HG03457 (cell line): ENCODE measurements around the gene SEC63.
"Not testable (repeated sequence)": the region's sequence is repeated elsewhere in the genome, so short reads cannot be mapped to it uniquely, and the experiment has no call there.

Source experiments
- ATAC-seq: cut with Tn5 transposase; IDR thresholded peaks from one replicate; pipeline ENCODE4 v1.9.1; 2021; ENCODE audit warnings: moderate number of reproducible peaks; ENCODE audit not compliant: unreplicated experiment

SEC63 gene

DNA sequence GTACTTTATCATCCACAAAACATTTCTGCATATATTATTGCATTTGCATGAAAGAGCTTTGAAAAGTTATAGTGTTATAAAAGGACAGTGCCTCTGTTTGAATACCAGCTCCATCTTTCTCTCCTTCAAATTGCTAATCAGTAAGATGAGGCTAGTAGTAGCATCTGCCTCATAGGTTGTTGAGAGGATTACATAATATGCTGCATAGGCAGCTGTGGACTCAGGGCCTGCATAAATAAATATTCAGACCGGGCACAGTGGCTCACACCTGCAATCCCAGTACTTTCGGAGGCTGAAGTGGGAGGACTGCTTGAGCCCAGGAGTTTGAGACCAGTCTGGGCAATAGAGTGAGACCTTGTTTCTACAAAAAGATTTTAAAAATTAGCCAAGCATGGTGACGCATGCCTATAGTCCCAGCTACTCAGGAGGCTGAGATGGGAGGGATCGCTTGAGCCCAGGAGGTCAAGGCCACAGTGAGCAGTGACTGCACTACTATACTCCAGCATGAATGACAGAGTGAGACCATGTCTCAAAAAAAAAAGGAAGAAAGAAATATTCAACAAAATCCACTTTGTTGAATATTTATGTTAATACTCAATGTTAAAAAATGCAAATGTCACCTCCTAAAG, 18.3 kb upstream of the SEC63 start:
- no peak for ATAC-seq

DNA sequence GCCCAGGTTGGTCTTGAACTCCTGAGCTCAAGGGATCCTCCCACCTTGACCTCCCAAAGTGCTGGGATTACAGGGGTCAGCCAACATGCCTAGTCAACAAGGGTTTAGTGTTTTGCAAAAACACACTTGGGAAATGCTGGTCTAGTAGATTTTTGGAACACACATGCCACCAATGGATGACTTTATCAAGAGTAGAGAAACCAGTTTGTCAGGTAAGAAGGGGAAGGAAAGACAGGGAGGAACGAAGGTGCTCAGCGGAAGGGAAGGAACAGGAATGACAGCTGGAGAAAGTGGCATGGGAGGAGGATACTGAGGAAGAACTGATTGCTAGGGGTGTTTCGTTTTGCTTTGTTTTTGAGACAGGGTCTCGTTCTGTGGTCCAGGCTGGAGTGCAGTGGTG, 15.6 kb upstream of the SEC63 start:
- no peak for ATAC-seq

DNA sequence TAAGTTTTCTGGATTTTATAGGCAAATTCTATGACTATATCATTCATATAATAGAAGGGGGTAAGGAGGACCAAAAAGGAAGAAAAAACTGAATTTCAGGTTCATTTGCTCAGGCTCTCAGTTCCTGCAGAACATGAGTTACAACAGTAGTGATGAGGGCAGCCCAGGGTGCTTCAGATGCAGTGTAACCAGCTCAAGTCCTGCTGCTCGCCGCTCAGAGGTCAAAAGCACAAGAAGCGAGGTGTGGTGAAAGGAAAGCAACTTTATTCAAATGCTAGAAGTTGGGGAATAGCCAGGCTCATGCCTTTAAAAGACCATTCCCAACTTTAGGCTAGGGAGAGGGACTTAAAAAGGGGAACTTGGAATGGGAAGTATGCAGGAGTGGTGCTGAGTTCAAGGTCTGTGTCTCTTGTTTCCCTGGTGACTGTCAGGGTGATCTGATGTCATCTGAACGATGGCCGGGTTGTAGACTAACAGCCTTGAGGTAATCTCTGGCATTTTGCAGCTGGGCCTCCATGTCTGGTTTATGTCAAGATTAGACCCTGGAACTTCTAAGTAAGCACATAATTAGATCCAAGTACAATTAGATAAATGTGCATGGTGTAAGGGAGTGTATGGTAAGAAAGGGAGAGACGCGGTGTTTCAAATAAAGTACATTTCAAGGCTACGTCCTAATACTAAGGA, 14.5 kb upstream of the SEC63 start:
- ATAC-seq: no peak

DNA sequence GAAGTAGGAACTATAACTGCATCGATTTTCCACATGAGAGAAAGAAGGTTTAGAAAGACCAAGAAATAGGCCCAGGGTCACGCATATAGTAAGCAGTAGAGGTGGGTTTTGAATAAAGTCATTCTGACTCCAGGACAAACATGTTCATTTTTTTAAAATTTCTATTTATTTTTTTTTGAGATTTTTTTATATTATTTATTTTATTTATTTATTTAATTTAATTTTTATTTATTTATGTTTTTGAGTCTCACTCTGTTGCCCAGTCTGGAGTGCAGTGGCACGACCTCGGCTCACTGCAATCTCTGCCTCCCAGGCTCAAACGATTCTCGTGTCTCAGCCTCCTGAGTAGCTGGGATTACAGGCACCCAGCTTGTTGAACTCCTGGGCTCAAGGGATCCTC, 13.2 kb upstream of the SEC63 start:
- ATAC-seq: no peak

DNA sequence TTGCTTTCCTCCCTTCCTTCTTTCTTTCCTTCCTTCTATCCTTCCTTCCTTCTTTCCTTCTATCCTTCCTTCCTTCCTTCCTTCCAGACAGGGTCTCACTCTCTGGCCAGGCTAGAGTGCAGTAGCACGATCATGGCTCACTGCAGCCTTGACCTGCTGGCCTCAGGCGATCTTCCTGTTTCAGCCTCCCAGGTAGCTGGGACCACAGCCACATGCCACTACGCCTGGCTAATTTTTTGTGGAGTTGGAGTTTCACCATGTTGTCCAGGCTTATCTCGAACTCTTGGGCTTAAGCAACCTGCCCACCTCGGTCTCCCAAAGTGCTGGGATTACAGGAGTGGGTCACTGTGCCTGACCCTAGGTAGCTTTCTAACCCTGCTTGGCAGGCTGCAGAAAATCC, 12.2 kb upstream of the SEC63 start:
- ATAC-seq: no peak

DNA sequence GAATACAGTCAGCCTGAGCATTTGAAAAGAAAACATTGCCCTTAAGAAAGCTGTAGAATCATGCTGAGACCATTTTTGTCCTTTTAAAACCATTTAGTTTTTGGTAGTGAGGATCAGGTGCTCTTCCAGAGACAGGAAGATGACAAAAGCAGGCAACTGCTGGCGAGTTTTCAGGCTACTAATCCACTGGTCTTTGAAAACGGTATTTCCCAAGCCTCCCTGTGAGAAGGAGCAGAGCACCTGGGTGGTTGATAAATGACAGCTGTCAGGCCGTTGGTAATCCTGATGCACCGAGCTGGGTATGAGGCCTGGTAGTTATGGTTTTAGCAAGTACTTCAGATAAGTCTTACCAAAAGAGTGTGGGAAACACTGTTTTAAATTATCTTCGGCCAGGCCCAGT, 10.1 kb upstream of the SEC63 start:
- no peak for ATAC-seq

DNA sequence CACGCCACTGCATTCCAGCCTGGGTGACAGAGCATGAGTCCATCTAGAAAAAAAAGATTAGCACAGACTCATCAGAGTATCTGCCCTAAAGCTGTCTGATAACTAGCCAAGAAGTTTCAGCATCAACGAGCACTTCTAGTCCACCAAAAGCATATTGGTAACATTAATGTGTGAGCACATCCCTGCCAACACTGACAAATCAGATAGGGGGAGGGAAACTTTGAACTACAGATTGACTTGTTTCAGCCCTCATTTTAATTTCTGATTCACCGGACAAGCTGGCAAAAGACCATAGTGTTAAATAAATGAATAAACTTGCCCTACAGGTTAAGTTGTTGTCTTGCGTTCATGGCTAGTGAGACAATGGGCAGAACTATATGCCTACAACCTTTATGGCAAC, 7.7 kb upstream of the SEC63 start:
- no peak for ATAC-seq

DNA sequence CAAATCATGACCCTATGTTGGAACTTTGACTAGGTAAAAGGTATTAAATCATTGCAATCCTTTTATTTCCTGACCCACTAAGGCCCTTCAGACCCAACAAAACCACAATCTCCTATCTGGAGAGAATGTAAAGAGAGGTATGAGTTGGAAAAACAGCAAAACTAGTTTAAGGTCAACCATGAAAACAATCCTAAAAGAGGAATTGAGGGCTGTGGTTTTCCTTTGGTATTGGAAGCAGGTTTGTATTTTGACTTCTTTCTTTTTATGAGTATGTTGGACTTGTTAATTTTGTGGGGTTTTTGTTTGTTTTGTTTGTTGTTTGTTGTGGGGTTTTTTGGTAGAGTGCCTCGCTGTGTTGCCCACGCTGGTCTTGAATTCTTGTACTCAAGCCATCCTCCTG, 4.7 kb upstream of the SEC63 start:
- ATAC-seq: no peak

DNA sequence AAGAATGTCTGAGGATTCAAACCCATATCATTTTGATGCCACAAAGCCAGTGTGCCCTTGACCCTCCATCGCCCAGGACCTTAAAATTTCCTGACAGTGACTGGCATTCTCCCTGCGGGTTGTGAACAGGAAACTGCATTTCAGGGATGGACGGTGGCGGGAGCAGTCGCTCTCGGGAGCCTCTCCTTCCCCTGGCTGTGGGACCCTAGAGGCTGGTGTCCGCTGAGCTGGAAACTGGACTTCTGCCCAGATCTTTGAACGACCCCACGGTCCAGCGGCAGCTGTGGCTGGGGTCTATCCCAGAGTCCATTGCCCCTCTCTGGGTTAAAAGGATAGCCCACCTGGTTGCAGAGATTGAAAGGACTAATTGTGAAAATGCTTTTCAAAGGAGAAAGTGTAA, 1.4 kb upstream of the SEC63 start:
- no peak for ATAC-seq

DNA sequence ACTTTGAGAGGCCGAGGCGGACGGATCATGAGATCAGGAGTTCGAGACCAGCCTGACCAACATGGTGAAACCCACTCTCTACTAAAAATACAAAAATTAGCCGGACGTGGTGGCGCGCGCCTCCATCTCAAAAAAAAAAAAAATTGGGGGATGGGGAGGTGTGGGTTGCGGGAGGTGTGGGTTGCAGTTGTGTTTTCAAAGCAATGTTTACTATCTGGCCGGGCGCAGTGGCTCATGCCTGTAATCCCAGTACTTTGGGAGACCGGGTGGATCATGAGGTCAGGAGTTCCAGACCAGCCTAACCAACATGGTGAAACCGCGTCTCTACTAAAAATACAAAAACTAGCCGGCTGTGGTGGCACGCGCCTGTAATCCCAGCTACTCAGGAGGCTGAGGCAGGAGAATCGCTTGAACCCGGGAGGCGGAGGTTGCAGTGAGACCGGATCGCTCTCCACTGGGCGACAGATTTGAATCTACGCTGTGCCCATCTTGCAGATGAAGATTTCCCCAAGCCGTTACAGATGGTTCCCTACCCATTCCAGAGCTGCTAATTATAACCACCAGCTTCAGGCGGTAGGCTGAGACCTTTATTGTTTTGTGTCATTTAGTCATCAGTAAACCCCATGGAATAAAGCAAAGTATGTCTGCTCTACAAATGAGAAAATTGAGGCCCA, 818 bp upstream of the SEC63 start:
- ATAC-seq: not testable (repeated sequence)

DNA sequence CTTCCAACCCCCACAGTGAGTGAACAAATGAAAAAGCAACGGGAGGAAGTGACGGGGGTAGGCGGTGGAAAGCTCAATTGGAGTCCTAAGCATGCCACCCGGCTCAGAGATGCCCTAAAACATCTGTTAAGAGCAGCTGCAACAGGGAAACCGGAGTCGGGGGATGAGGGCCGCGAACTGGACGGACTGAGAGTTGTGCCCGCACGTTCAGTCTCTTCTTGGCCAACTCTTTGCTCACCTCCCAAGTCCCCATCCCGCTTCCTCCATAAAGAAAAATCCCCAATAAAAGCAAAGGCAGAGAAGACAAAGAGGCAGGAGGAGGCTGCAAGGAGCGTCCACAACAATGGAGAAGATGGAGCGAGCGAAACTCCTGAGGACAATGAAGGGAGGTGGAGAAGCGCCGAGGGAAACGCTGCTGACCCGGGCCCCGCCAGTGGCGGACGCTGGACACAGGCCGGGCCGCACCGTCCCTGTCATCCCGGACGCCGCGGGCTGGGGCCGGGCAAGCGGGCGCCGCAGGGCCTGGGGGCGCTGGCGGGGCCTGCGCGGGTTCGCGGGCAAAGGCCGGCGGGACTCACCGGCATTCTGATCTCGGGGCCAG, 600 bp downstream of the SEC63 start:
- peak; percentile 24 for ATAC-seq

DNA sequence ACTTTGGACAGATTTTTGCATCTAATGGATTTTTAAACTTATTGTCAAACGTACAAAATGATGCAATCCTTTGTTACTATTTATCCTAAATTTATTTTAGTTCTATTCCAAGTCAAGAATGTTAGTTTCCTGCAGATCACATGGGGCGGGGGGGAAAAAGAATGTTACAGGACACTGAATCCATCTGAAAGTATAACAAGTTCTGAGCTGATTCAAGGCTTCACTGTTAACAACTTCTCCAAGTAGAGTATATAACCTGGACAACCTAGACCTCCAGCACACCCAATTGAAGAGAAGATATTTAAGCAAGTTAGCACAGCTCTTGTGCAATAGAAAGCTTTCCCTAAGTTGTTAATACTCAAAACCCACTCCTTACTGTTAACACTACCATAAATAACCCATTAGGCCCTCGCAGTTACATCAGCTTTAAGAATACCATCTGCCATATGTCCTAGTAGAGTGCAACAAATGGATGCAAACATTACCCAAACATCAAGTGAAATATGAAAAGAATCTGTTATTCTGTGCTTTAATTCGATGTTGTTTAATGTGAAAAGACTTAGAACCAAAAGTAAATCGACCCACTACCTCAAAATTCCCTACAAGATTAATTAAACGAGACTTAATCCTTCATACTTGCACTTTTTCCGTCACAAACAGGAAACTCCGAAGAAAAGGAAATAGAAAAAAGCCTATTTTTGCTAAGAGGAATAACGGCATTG, 1.3 kb downstream of the SEC63 start:
- no peak for ATAC-seq

DNA sequence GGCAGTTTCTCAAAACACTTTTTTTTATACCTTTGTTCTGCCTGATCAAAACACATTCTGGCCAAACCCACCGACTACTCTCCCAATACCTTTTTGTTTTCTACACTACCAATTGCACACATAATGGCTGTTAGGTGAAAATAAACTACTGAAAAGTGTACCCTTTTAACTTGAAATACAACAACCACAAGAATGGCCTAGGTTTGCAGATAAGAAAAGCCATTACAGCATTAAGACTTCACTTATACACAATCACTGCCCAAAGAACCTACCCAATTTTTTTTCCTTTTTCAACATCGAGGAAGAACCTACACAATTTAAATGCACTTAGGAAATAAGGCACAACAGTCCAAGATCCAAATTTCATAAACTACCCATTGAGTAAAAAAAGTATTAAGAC, 1.8 kb downstream of the SEC63 start:
- no peak for ATAC-seq

DNA sequence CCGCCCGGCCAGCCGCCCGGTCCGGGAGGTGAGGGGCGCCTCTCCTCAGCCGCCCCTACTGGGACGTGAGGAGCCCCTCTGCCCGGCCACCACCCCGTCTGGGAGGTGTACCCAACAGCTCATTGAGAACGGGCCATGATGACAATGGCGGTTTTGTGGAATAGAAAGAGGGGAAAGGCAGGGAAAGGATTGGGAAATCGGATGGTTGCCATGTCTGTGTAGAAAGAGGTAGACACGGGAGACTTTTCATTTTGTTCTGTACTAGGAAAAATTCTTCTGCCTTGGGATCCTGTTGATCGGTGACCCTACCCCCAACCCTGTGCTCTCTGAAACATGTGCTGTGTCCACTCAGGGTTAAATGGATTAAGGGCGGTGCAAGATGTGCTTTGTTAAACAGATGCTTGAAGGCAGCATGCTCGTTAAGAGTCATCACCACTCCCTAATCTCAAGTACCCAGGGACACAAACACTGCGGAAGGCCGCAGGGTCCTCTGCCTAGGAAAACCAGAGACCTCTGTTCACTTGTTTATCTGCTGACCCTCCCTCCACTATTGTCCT, 4.1 kb downstream of the SEC63 start:
- not testable (repeated sequence) for ATAC-seq

DNA sequence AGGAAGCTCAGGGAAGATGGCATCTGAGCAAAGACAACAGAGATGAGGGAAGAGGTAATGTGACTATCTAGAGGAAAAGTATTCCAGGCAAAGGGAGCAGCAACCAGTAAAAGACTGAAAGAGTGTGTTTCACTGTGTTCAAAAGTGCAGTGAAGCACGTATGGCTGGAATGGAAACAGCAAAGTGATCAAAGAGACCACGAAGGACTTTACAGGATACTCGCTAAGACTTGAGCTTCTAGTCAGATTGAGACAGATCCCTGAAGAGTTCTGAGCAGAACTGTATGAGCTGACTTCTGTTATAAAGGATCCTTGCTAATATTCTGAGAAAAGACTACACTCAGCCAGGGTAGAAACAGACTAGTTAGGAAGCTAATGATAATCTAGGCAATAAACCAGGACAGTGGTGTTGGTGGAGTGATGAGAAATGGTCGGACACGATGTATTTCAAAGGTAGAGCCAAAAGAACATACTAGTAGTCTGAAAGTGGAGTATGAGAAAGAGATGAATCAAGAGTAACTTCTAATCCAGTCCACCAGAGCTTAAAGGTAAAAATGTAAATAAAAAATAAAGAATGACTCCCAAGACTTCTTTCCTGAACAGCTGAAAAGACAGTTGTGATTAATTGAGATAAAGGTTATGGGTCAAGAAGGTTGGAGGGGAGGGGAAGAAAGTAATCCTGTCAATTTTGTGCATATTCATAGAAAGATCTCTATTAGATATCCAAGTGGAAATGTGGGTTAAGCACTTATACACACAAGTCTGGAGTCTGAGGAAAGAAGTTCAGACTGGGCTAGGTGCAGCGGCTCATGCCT, 14.2 kb downstream of the SEC63 start:
- ATAC-seq: no peak

DNA sequence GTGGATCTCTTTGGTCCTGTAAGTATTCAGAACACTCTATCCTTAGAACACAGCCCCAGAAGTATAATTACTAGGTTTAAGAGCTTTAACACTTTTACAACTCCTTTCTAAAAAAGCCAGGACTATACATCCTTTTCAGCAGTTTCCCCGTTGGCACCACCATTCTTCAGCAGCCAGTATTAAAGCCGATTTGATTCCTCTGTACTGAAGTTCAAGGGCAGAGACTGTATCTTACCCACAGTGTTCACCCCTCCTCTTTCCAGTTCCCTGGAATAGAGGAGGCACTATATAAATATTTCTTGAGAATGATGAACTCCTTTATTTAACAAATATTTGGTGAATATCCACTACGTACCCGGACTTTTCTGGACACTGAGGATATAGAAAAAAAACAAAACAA, 15.9 kb downstream of the SEC63 start:
- no peak for ATAC-seq

DNA sequence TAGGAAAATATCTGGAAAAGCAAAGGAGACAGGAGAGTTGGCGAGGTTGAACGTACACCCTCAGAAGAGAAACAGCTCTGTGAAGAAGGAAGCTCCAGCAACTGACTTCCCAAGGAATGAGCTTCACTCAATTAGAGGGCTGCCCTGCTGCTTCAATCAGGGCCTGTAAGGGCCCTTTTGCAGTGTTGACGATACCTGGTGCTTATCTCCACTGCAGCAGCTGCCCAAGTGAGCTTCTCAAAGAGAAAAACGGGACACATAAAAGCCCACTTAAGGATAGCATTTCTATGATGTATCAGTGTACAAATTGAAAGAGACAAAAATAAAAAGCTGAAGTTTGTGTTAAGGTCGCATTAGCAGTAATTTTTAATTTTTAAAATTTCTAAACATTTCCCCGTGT, 16.4 kb downstream of the SEC63 start:
- ATAC-seq: no peak

DNA sequence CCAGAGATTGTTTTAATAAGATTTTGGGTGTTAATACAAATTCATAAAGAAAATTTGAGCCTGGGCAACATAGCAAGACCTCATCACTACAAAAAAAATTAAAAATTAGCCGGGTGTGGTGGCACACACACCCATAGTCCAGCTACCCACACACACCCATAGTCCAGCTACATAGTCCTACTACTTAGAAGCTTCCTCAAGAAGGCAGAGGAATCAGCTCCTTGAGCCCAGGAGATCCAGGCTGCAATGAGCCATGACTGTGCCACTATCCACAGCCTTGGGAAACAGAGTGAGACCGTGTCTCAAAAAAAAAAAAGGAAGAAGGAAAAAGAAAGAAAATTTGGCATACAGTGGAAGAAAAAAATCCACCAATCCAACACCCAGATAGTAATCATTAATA, 16.8 kb downstream of the SEC63 start:
- no peak for ATAC-seq

DNA sequence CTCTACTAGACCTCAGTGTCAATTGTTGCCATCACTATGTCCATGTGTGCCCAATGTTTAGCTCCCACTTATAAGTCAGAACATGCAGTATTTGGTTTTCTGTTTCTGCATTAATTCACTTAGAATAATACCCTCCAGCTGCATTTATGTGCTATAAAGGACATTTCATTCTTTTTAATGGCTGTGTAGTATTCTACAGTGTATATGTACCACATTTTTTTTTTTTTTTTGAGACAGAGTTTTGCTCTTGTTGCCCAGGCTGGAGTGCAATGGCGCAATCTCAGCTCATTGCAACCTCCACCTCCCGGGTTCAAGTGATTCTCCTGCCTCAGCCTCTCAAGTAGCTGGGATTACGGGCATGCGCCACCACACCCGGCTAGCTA, 21.1 kb downstream of the SEC63 start:
- ATAC-seq: not testable (repeated sequence)

DNA sequence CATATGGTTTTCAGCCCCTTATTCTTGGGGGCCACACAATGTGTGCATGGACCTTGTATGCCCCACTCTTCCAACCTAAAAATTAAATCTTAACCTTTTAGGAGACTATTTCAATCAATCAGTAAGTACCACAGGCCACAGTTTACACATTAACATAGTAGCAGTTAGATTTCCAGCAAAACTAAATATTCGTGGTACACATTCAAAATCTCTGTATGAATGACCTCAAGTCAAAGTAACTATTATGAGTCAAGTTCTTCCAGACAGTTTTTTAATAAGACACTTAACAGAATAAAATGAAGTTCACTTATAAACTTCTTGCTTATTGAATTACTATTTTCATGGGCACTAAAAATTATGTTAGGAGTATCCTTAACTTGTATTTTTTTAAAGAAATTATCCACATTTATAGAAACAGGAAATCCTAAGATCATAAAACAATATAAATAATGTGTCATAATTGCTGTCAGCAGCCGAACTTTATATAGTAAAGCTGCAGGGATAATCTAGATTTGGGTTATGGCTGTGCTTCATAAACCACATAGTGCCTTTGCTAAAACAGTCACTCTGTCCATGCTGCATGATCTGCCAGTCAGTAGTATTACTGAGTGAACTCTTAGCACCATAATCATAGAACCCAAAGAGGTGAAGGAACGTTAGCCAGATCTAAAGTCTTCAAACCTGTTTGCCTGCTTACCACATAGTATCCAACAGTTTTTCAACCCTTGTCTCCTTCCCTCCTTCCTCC, 21.7 kb downstream of the SEC63 start:
- no peak for ATAC-seq
